Lower lobe of right lung (tissue), 2 donors: ENCODE results near the gene COMMD9. TPM values are rescaled to one million over a fixed set of nuclear protein-coding genes. Genes with fewer than 3 reads are reported as not detected.

ENCODE experiments used
- ATAC-seq, 2 donors: fragments of 200-7000 bp; cut with Tn5 transposase; one replicate each; pipeline ENCODE4 v1.9.1; 2020 to 2022; ENCODE audit warnings: mild to moderate bottlenecking in 2 of 2, moderate library complexity in 2 of 2
- DNase-seq: peaks from one replicate; pipeline ENCODE4 v3.0.0-alpha.2; 2020
- H3K27ac ChIP-seq: fragments of 200-600 bp; one replicate; pipeline ENCODE4 v1.8.0; 2022
- H3K27me3 ChIP-seq: fragments of 200-600 bp; one replicate; pipeline ENCODE4 v1.8.0; 2022; ENCODE audit warnings: low read depth
- H3K36me3 ChIP-seq: fragments of 200-600 bp; one replicate; pipeline ENCODE4 v1.8.0; 2022; ENCODE audit warnings: mild to moderate bottlenecking
- H3K4me1 ChIP-seq: fragments of 200-600 bp; one replicate; pipeline ENCODE4 v1.8.0; 2022
- H3K4me3 ChIP-seq: fragments of 200-600 bp; one replicate; pipeline ENCODE4 v1.8.0; 2022; ENCODE audit warnings: mild to moderate bottlenecking
- H3K9me3 ChIP-seq: fragments of 200-600 bp; one replicate; pipeline ENCODE4 v1.8.0; 2022
- intact Hi-C: fragments of 100-400 bp; cut with DNase I; formaldehyde crosslinking; loops from one replicate; pipeline ENCODE4 v1.11.0; 2022
- long read RNA-seq: library from polyadenylated mRNA; unstranded; transcript quantifications from one replicate; pipeline ENCODE4 v2.0.0, GENCODE V29; 2021
- total RNA-seq: library from RNA; stranded (reverse); fragmentation: NEBNext Ultra II Directional; extraction: Animal tissue kit (Norgen Biotek cat#: 25700); gene quantifications from one replicate; pipeline ENCODE4 v1.2.1, GENCODE V29; 2021
- TF ChIP-seq, protein P1 (sequence below): fragments of 200-600 bp; IDR thresholded peaks from one replicate; pipeline ENCODE4 v1.8.0; 2022; ENCODE audit warnings: antibody characterized with exemption, mild to moderate bottlenecking
- donor health status: DM: no; HTN: yes; CAD: no; lungs with severe emphysema.

The COMMD9 gene
- 85.7 TPM for total RNA-seq
- long read RNA-seq, transcript COMMD9-201 (6 exons, 2,954 nt) = major isoform, 104 of 111 reads
- long read RNA-seq, partial matches to known transcripts = 0 of 111 reads
- long read RNA-seq, other reads (novel, unspliced or antisense) = 7 of 111 reads

DNA sequence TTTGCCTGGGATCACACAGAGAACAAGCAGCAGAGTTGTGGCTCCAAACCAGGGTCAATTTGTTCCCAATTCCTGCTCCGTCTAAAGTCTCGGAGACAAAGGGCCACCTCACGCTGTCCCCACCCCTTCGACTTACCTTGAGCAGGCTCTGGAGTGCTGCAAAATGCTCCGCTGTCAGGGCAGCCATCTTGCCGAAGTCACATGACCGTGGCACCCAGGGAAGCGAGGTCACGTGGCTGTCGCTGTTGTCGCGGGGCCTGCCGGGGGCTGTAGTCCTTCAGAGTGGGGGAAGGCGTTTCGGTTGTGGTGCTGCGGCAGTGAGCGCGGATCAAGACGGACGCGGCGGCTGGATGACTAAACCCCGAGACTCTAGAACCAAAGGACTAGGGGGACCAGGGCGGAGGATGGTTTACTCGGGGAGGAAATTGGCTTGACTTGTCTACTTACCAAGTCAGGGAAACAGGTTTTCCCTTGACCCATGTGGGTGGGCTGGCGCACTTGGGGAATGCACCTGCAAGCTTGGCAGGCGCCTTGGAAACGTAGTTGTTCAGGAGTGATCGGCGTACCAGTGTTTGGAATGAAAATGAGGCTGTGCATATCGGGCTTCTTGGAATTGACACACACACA is at the start of gene COMMD9:
COMMD9 (minus strand) TSS at position 199 of the 627 bp plus-strand sequence; CDS start at position 187, 12 bp downstream.
- Histone ChIP-seq H3K4me1 (peaks cover 25% of the 10 kb centered on the region), H3K9me3 (no peaks in the 10 kb centered on the region), H3K27me3 (no peaks in the 10 kb centered on the region), H3K4me3 (peak within 1 kb of the TSS; percentile 94), H3K27ac (peak within 1 kb of the TSS; percentile 83), H3K36me3 (no peaks in the 10 kb centered on the region)
- TF ChIP-seq, protein P1, sequence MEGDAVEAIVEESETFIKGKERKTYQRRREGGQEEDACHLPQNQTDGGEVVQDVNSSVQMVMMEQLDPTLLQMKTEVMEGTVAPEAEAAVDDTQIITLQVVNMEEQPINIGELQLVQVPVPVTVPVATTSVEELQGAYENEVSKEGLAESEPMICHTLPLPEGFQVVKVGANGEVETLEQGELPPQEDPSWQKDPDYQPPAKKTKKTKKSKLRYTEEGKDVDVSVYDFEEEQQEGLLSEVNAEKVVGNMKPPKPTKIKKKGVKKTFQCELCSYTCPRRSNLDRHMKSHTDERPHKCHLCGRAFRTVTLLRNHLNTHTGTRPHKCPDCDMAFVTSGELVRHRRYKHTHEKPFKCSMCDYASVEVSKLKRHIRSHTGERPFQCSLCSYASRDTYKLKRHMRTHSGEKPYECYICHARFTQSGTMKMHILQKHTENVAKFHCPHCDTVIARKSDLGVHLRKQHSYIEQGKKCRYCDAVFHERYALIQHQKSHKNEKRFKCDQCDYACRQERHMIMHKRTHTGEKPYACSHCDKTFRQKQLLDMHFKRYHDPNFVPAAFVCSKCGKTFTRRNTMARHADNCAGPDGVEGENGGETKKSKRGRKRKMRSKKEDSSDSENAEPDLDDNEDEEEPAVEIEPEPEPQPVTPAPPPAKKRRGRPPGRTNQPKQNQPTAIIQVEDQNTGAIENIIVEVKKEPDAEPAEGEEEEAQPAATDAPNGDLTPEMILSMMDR = no peak
- peak; percentile 98 to 99 for ATAC-seq
- peak; percentile 97 for DNase-seq
- intact Hi-C loops = no loop called here

DNA sequence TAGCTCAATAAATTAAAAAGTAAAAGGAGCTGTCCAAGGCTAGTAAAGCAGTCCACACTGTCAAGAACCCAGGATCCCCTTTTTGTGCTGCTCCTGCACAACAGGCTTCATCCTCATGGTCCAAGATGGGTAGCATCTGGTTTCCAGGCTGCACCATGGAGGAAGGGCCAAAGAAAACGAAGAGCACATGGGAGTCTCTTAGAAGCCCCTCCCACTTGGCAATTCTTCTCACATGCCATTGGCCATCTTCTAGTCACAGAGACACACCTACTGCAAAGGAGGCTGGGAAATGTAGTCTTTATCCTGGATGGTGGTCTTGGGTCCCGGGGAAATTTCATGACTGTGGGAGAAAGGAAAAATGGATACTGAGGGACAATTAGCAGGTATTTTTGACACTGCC is 44.7 kb upstream of the COMMD9 start:
- TF ChIP-seq, protein P1 = no peak
- Histone ChIP-seq H3K4me3 (no peak overlapping the region), H3K9me3 (no peaks in the 10 kb centered on the region), H3K27me3 (no peaks in the 10 kb centered on the region), H3K4me1 (no peaks in the 10 kb centered on the region), H3K27ac (no peak overlapping the region), H3K36me3 (no peaks in the 10 kb centered on the region)
- intact Hi-C loops = no loop called here
- no peak for DNase-seq
- peak in 1 of 2 donors; percentile 26 for ATAC-seq

DNA sequence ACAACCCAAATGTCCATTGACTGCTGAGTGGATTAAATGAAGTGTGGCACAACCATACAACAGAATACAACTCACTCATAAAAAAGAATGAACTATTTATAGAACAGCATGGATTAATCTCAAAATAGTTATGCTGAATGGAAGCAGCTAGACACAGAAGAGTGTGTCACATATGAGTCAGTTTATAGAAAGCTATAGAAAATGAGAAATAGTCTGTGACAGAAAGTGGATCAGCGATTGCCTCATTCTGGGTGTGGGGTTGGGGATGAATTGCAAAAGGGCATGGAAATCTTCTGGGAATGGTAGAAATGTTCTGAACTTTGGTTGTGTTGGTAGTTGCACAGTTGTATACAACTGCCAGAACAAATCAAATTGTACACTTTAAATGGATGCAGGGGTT is 44.2 kb upstream of the COMMD9 start:
- H3K4me1 ChIP-seq = no peaks in the 10 kb centered on the region

DNA sequence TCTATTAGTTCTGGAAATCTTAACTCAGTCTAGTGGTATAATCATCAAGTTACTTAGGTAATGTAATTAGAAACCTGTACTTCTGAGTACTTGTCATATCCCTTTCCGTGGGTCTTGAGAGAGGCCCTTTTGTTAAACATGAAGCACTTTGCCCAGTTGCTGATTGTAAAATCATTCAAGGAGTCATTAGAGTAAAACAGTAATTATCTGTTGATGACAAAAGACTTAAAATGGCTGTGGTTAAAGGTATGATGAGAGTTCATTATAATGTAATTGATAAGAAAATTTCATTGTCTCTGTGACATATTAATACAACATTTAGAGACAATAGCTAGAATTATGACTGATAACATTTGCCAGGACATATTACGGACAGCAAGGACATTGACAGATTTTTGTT is 41.2 kb upstream of the COMMD9 start:
- intact Hi-C loops = no loop called here
- DNase-seq = no peak

More for the DNA sequence above, 44.2 kb upstream of the COMMD9 start:
- H3K9me3 ChIP-seq = no peaks in the 10 kb centered on the region
- no peak overlapping the region for H3K4me3 ChIP-seq
- no peak for ATAC-seq
- TF ChIP-seq, protein P1 = no peak
- no peaks in the 10 kb centered on the region for H3K27me3 ChIP-seq
- no peak overlapping the region for H3K27ac ChIP-seq
- intact Hi-C loops = no loop called here
- no peaks in the 10 kb centered on the region for H3K36me3 ChIP-seq
- DNase-seq = no peak

DNA sequence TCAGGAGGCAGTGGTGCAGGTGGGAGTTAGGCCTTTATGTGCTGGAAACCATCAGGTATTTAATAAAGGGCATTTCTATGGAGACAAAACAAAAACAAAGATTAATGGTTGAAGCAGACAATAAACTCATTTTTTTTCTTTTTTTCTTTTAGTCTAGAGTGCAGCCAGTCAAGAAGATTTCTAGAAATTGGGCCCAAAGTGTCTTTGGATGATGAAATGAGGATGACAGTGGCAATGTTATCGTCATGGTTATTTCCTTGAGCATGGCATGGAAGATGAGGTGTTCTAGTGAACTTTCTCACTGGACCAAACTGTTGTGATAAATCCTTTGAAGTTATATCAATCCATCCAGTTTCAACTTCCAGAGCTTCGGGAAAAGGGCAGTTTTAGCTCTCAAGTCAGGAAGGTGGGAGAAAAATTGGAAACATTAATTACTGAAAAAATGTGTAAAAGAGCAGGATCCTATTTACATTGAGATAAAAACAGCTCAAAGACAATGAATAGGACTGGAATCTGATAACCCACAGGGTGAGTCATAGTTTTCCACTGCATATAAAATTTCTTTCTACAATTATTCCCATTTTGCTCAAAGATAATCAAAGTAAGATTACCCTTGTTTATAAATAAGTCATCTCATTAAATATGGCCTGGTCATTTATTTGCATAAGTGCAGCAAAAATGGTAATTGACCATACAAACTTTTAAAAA is 39.9 kb upstream of the COMMD9 start:
- Histone ChIP-seq H3K9me3 (no peaks in the 10 kb centered on the region), H3K4me1 (no peaks in the 10 kb centered on the region), H3K27me3 (no peaks in the 10 kb centered on the region), H3K36me3 (no peaks in the 10 kb centered on the region), H3K27ac (no peak overlapping the region), H3K4me3 (no peak overlapping the region)
- no peak for DNase-seq
- TF ChIP-seq, protein P1 = no peak
- no peak for ATAC-seq
- intact Hi-C loops = no loop called here

More for the DNA sequence above, 41.2 kb upstream of the COMMD9 start:
- no peaks in the 10 kb centered on the region for H3K27me3 ChIP-seq
- H3K9me3 ChIP-seq = no peaks in the 10 kb centered on the region
- no peak for ATAC-seq
- H3K4me1 ChIP-seq = no peaks in the 10 kb centered on the region
- H3K27ac ChIP-seq = no peak overlapping the region
- TF ChIP-seq, protein P1 = no peak
- H3K4me3 ChIP-seq = no peak overlapping the region
- H3K36me3 ChIP-seq = no peaks in the 10 kb centered on the region
